22Rv1 (cell line): ENCODE data around the gene TOB1.

Experiments used
- H3K27ac ChIP-seq: fragments of 450-650 bp; 2 replicates; pipeline ENCODE4 v1.5.1; 2017
- CTCF ChIP-seq: fragments of 450-650 bp; IDR thresholded peaks from 2 replicates; pipeline ENCODE4 v1.5.1; 2017; ENCODE audit warnings: mild to moderate bottlenecking
- ZFX ChIP-seq: fragments of 450-650 bp; IDR thresholded peaks from 2 replicates; pipeline ENCODE4 v1.6.1; 2017; ENCODE audit warnings: antibody characterized with exemption, borderline replicate concordance

Gene TOB1

GRCh38 chr17:50831471-50831928 is 34.7 kb downstream of the TOB1 start:
- H3K27ac ChIP-seq = no peak overlapping the region
- TF ChIP-seq ZFX (no peak), CTCF (no peak)

GRCh38 chr17:50830994-50831393 is 35.2 kb downstream of the TOB1 start:
- no peak overlapping the region for H3K27ac ChIP-seq
- TF ChIP-seq ZFX = no peak
- TF ChIP-seq CTCF = no peak

- H3K27ac ChIP-seq = no peak overlapping the region
- TF ChIP-seq CTCF = no peak
- TF ChIP-seq ZFX = no peak
Observed at GRCh38 chr17:50830352-50830751, 35.8 kb downstream of the TOB1 start.

- TF ChIP-seq CTCF = no peak
- TF ChIP-seq ZFX = no peak
- no peak overlapping the region for H3K27ac ChIP-seq
Observed at GRCh38 chr17:50829332-50829731, 36.8 kb downstream of the TOB1 start.

- no peak overlapping the region for H3K27ac ChIP-seq
- no peak for TF ChIP-seq CTCF
- TF ChIP-seq ZFX = no peak
Observed at GRCh38 chr17:50828508-50829170, 37.5 kb downstream of the TOB1 start.

- no peak overlapping the region for H3K27ac ChIP-seq
- TF ChIP-seq ZFX (no peak), CTCF (no peak)
Observed at GRCh38 chr17:50825188-50825587, 41.0 kb downstream of the TOB1 start.

GRCh38 chr17:50824429-50824828 is 41.7 kb downstream of the TOB1 start:
- no peak overlapping the region for H3K27ac ChIP-seq
- no peak for TF ChIP-seq ZFX
- TF ChIP-seq CTCF = no peak
